Measurements from ENCODE around the gene SEMA4C. TPM values are rescaled to one million over a fixed set of nuclear protein-coding genes. Genes with fewer than 3 reads are reported as not detected.

Gene SEMA4C
- total and polyA plus RNA-seq, 11 donors = 11.7 to 29.6 (median 20.6) TPM

- no peak for TF ChIP-seq CTCF (IDR thresholded peaks at IDR 0.05)
- TF ChIP-seq POLR2A (IDR thresholded peaks at IDR 0.05) = no peak
- intact Hi-C loops (cut with DNase I) = loop anchor here in 4 of 10 donors (2.0 to 5.0 kb wide), 3 partner anchors 34 to 38 kb away; no protein-coding TSS in a partner anchor
- Histone ChIP-seq H3K4me1 (peaks cover 0 to 46% (median 36%) of the 10 kb centered on the region in 12 donors), H3K27me3 (no peaks in the 10 kb centered on the region), H3K4me3 (peak overlapping the region in 5 of 12 donors; percentile 2 to 24 (median 10)), H3K36me3 (no peaks in the 10 kb centered on the region), H3K9me3 (peaks cover 0 to 15% (median 0%) of the 10 kb centered on the region in 12 donors), H3K27ac (peak overlapping the region in 10 of 12 donors; percentile 17 to 80 (median 46))
- peak in 1 of 4 donors; percentile 43 for ATAC-seq
- WGBS, 4 donors = 65 to 73% (median 70%) methylated on average over 22 of the region's 22 CpGs
- DNase-seq = peak in 1 of 5 donors; percentile 25
Observed at GRCh38 chr2:96916646-96917543, 47.0 kb upstream of the SEMA4C start.

- intact Hi-C loops (cut with DNase I) = loop anchor here in 4 of 10 donors (2.0 to 5.0 kb wide), 3 partner anchors 35 to 39 kb away; no protein-coding TSS in a partner anchor
- DNase-seq = peak in 1 of 5 donors; percentile 23
- Histone ChIP-seq H3K27me3 (no peaks in the 10 kb centered on the region), H3K36me3 (no peaks in the 10 kb centered on the region), H3K4me3 (peak overlapping the region in 5 of 12 donors; percentile 2 to 24 (median 10)), H3K9me3 (peaks cover 0 to 15% (median 0%) of the 10 kb centered on the region in 12 donors), H3K4me1 (peaks cover 0 to 50% (median 37%) of the 10 kb centered on the region in 12 donors), H3K27ac (peak overlapping the region in 10 of 12 donors; percentile 17 to 80 (median 46))
- peak in 1 of 4 donors; percentile 17 for ATAC-seq
- WGBS, 4 donors = 60 to 78% (median 68%) methylated on average over 10 of the region's 10 CpGs
- TF ChIP-seq POLR2A (IDR thresholded peaks at IDR 0.05) = no peak
- no peak for TF ChIP-seq CTCF (IDR thresholded peaks at IDR 0.05)
Observed at GRCh38 chr2:96916156-96916630, 46.3 kb upstream of the SEMA4C start.

GRCh38 chr2:96914332-96914731 lies 44.5 kb upstream of the SEMA4C start:
- ATAC-seq = no peak
- peak overlapping the region in 11 of 12 donors; percentile 9 to 83 (median 67) for H3K27ac ChIP-seq
- 41 to 80% (median 59%) methylated on average over 5 of the region's 5 CpGs for WGBS, 4 donors
- H3K9me3 ChIP-seq = peaks cover 0 to 15% (median 0%) of the 10 kb centered on the region in 12 donors
- H3K4me3 ChIP-seq = peak overlapping the region in 1 of 12 donors; percentile 5
- DNase-seq = peak in 1 of 5 donors; percentile 19
- intact Hi-C loops (cut with DNase I) = loop anchor here in 3 of 10 donors (5.0 kb wide), 2 partner anchors 38 to 42 kb away; partner anchors contain the start of gene SEMA4C (in 2 of the 3)
- no peaks in the 10 kb centered on the region for H3K27me3 ChIP-seq
- H3K36me3 ChIP-seq = no peaks in the 10 kb centered on the region
- TF ChIP-seq CTCF (IDR thresholded peaks at IDR 0.05) = no peak
- H3K4me1 ChIP-seq = peaks cover 0 to 56% (median 44%) of the 10 kb centered on the region in 12 donors

All from heart left ventricle (tissue), 16 donors.